ENCODE measurements around the gene KEL. TPM values are rescaled to one million over a fixed set of nuclear protein-coding genes. Genes with fewer than 3 reads are reported as not detected.
"Not testable (repeated sequence)": the region's sequence is repeated elsewhere in the genome, so short reads cannot be mapped to it uniquely, and the experiment has no call there.

KEL gene
- total RNA-seq, 4 donors from 2014 or later, result not detected

DNA sequence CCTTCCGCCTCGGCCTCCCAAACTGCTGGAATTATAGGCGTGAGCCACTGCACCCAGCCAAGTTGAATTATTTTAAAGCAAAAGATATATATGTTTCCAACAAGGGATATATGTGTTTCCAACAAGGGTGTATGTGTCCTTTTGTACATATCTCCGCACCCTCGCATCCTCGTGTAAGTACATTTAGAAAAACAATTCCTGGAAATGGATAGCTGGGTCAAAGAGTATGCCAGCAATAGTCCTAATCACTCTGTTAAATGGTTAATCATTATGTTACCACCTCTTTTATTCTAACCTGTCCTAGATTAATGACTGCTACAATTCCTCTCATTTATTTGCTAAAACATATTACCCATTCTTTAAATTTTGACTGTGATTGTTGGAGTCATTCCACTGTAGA is 36.8 kb upstream of the KEL start:
- H3K36me3 ChIP-seq, result no peaks in the 10 kb centered on the region
- H3K9me3 ChIP-seq, result peaks cover 0 to 12% (median 0%) of the 10 kb centered on the region in 3 donors
- no peaks in the 10 kb centered on the region for H3K4me1 ChIP-seq
- TF ChIP-seq POLR2A (IDR thresholded peaks at IDR 0.05) (no peak), POLR2AphosphoS5 (IDR thresholded peaks at IDR 0.05) (no peak), EP300 (IDR thresholded peaks at IDR 0.05) (no peak)
- TF ChIP-seq, protein P1, sequence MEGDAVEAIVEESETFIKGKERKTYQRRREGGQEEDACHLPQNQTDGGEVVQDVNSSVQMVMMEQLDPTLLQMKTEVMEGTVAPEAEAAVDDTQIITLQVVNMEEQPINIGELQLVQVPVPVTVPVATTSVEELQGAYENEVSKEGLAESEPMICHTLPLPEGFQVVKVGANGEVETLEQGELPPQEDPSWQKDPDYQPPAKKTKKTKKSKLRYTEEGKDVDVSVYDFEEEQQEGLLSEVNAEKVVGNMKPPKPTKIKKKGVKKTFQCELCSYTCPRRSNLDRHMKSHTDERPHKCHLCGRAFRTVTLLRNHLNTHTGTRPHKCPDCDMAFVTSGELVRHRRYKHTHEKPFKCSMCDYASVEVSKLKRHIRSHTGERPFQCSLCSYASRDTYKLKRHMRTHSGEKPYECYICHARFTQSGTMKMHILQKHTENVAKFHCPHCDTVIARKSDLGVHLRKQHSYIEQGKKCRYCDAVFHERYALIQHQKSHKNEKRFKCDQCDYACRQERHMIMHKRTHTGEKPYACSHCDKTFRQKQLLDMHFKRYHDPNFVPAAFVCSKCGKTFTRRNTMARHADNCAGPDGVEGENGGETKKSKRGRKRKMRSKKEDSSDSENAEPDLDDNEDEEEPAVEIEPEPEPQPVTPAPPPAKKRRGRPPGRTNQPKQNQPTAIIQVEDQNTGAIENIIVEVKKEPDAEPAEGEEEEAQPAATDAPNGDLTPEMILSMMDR (IDR thresholded peaks at IDR 0.05), result no peak
- ATAC-seq, result no peak
- WGBS, 2 donors (ENCODE audit: low coverage in 1 of 2), result 76 to 83% methylated on average over 3 to 6 of the region's 6 CpGs
- no peak overlapping the region for H3K4me3 ChIP-seq
- H3K27me3 ChIP-seq, result no peaks in the 10 kb centered on the region
- no peak overlapping the region for H3K27ac ChIP-seq

DNA sequence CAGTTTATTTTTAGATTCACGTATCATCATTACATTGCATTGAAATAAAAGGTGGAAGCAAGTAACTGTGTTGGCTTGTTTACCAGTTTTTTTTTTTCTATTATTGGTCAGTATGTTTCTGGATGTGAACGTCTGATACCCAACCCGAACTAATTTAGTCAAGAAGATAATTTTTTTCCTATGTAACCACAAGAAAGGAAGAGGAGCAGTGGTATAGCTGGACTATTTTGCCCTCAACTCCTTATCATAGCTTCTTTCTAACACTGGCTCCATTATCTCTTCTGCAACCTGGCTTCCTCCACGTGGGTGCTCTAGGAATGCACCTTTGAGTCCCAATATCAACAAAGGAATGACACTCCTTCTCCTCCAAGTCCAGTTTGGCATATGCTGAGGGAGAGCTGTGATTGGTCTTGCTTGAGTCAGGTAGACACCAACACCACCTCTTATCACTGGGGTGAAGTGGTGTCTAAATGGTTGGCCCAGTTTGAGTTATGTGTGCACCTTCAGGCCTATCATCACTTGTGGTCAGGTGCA is 35.4 kb upstream of the KEL start:
- no peak overlapping the region for H3K27ac ChIP-seq
- no peaks in the 10 kb centered on the region for H3K4me1 ChIP-seq
- H3K4me3 ChIP-seq, result no peak overlapping the region
- ATAC-seq, result no peak
- no peaks in the 10 kb centered on the region for H3K36me3 ChIP-seq
- H3K9me3 ChIP-seq, result peaks cover 0 to 12% (median 0%) of the 10 kb centered on the region in 3 donors
- 61 to 83% methylated on average over 1 to 4 of the region's 4 CpGs for WGBS, 2 donors (ENCODE audit: low coverage in 1 of 2)
- peaks cover 3% of the 10 kb centered on the region for H3K27me3 ChIP-seq
- TF ChIP-seq, protein P1 (IDR thresholded peaks at IDR 0.05), result no peak
- TF ChIP-seq EP300 (IDR thresholded peaks at IDR 0.05) (no peak), POLR2A (IDR thresholded peaks at IDR 0.05) (no peak), POLR2AphosphoS5 (IDR thresholded peaks at IDR 0.05) (no peak)

DNA sequence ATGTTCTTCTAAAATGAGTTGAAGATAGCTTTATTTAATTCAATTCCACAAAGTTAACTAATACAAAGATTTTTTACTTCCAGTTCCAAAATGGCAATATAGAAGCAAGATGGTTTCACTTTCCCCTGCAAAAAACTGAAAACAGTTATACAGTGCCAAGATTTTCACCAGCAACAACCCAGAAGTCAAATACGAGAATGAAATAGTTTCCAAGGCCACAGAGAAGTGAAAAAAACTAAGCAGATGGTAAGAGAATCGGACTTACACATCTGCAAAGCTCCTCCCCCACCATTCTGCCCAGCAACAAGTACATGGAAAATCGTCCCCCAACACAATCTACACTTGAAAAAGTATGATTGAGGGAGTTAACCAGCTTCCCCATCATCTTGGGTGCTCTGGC is 30.3 kb upstream of the KEL start:
- no peak for ATAC-seq
- Histone ChIP-seq H3K4me3 (no peak overlapping the region), H3K27ac (no peak overlapping the region), H3K4me1 (no peaks in the 10 kb centered on the region), H3K9me3 (no peaks in the 10 kb centered on the region), H3K36me3 (no peaks in the 10 kb centered on the region), H3K27me3 (peaks cover 3% of the 10 kb centered on the region)
- TF ChIP-seq, protein P1 (IDR thresholded peaks at IDR 0.05), result no peak
- TF ChIP-seq EP300 (IDR thresholded peaks at IDR 0.05) (no peak), POLR2AphosphoS5 (IDR thresholded peaks at IDR 0.05) (no peak), POLR2A (IDR thresholded peaks at IDR 0.05) (no peak)
- 27 to 61% methylated on average over 3 of the region's 3 CpGs for WGBS, 2 donors (ENCODE audit: low coverage in 1 of 2)

DNA sequence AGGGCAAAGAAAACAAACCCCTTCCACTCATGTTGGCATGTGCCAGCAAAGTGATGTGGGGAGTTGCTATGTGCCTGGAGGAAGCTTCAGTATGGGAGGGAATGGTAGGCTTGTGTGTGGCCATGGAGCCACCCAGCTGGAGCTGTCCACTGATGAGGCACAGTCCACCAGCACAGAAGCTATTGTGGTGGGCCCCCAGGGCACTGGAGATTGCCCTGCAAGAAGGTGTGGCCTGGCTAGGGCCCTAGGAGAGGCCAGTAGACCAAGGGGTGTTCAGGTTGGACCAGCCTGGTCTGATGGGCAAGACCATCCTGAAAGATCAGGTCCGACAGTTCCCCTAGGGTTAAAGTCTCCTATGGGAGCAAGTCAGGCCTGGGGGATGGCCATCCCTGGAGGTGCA is 22.1 kb upstream of the KEL start:
- no peak overlapping the region for H3K27ac ChIP-seq
- TF ChIP-seq POLR2AphosphoS5 (IDR thresholded peaks at IDR 0.05) (no peak), POLR2A (IDR thresholded peaks at IDR 0.05) (no peak), EP300 (IDR thresholded peaks at IDR 0.05) (no peak)
- TF ChIP-seq, protein P1 (IDR thresholded peaks at IDR 0.05), result no peak
- H3K36me3 ChIP-seq, result no peaks in the 10 kb centered on the region
- no peak for ATAC-seq
- H3K9me3 ChIP-seq, result peaks cover 0 to 17% (median 0%) of the 10 kb centered on the region in 3 donors
- H3K4me3 ChIP-seq, result no peak overlapping the region
- H3K4me1 ChIP-seq, result no peaks in the 10 kb centered on the region
- no peaks in the 10 kb centered on the region for H3K27me3 ChIP-seq
- no CpG with 5 or more reads among the region's 1 CpG for WGBS, 2 donors (ENCODE audit: low coverage in 1 of 2)

DNA sequence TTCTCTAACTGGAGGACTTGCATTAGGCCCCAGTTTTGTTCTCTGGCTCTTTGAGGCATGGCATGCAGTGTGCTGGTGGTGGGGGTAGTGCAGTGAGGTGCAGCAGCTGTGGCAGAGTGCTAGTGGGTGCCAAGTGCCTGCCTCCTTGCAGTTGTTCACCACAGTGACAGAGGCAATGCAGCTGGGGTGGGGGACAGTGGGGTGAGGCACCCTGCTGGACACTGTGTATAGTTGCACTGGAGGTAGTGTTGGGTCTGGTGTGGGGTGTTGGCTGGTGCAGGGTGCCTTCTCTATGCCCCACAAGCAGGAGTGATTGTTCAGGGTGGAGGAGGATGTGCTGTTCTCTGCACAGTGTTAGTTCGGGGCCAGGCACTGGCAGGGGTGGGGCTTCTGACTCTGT is 21.7 kb upstream of the KEL start:
- ATAC-seq, result no peak
- TF ChIP-seq POLR2A (IDR thresholded peaks at IDR 0.05), result no peak
- TF ChIP-seq, protein P1 (IDR thresholded peaks at IDR 0.05), result no peak
- no peak for TF ChIP-seq POLR2AphosphoS5 (IDR thresholded peaks at IDR 0.05)
- no peak for TF ChIP-seq EP300 (IDR thresholded peaks at IDR 0.05)
- Histone ChIP-seq H3K4me3 (no peak overlapping the region), H3K4me1 (no peaks in the 10 kb centered on the region), H3K27ac (no peak overlapping the region), H3K9me3 (peaks cover 0 to 22% (median 0%) of the 10 kb centered on the region in 3 donors), H3K36me3 (no peaks in the 10 kb centered on the region), H3K27me3 (no peaks in the 10 kb centered on the region)
- WGBS, 2 donors (ENCODE audit: low coverage in 1 of 2), result no CpG with 5 or more reads among the region's 1 CpG

DNA sequence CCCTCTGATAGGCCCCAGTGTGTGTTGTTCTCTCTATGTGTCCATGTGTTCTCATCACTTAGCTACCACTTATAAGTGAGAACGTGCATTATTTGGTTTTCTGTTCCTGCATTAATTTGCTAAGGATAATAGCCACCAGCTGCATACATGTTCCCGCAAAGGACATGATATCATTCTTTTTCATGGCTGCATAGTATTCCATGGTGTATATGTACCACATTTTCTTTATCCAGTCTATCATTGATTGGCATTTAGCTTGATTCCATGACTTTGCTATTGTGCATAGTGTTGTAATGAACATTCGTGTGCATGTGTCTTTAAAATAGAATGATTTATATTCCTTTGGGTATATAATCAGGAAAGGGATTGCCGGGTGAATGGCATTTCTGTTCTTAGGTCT is 16.2 kb upstream of the KEL start:
- H3K27me3 ChIP-seq, ATAC-seq: not testable (repeated sequence)

More for the DNA sequence above, 16.2 kb upstream of the KEL start:
- peaks cover 0 to 29% (median 0%) of the 10 kb centered on the region in 3 donors for H3K9me3 ChIP-seq
- not testable (repeated sequence) for H3K4me1 ChIP-seq, H3K27ac ChIP-seq, H3K36me3 ChIP-seq, H3K4me3 ChIP-seq
- WGBS, 2 donors (ENCODE audit: low coverage in 1 of 2), result 78 to 79% methylated on average over 4 of the region's 4 CpGs
